Activated T-helper 17 cell treated with anti-CD3 and anti-CD28 coated beads, Interleukin-2, amount 50 U/mL, for 72 hours (primary cell): Measurements from ENCODE around the gene RNF32. TPM values are rescaled to one million over a fixed set of nuclear protein-coding genes. Genes with fewer than 3 reads are reported as not detected.

Source experiments
- ATAC-seq: fragments of 150-1000 bp; cut with Tn5 transposase; replicated peaks from 2 replicates; pipeline ENCODE4 v1.10.0; 2021; ENCODE audit warnings: mild to moderate bottlenecking, moderate library complexity
- H3K27ac Mint-ChIP-seq: one replicate; pipeline ENCODE4 v1.8.0; 2022; ENCODE audit warnings: mixed read lengths
- H3K27me3 Mint-ChIP-seq: one replicate; pipeline ENCODE4 v1.8.0; 2022; ENCODE audit warnings: mixed read lengths
- H3K36me3 Mint-ChIP-seq: one replicate; pipeline ENCODE4 v1.8.0; 2022; ENCODE audit warnings: low read depth, mild to moderate bottlenecking, mixed read lengths
- H3K4me1 Mint-ChIP-seq: one replicate; pipeline ENCODE4 v1.8.0; 2022; ENCODE audit warnings: mixed read lengths
- H3K4me3 Mint-ChIP-seq: one replicate; pipeline ENCODE4 v1.8.0; 2022; ENCODE audit warnings: mild to moderate bottlenecking, mixed read lengths
- H3K9me3 Mint-ChIP-seq: one replicate; pipeline ENCODE4 v1.8.0; 2022; ENCODE audit warnings: mixed read lengths
- total RNA-seq, 2 donors: library from RNA; stranded (reverse); gene quantifications; one replicate each; pipeline ENCODE4 v1.2.3, GENCODE V29; 2022

The RNF32 gene
- total RNA-seq, 2 donors from 2014 or later, result 1.3 to 2.0 TPM

GRCh38 chr7:156650042-156650441, 9.5 kb downstream of the RNF32 start:
- Mint-ChIP-seq H3K27ac (no peak overlapping the region), H3K27me3 (peaks cover 34% of the 10 kb centered on the region), H3K9me3 (no peaks in the 10 kb centered on the region), H3K4me3 (no peak overlapping the region), H3K36me3 (no peaks in the 10 kb centered on the region), H3K4me1 (no peaks in the 10 kb centered on the region)
- peak; percentile 19 for ATAC-seq

- no peak for ATAC-seq
- no peaks in the 10 kb centered on the region for H3K4me1 Mint-ChIP-seq
- H3K9me3 Mint-ChIP-seq, result no peaks in the 10 kb centered on the region
- no peaks in the 10 kb centered on the region for H3K36me3 Mint-ChIP-seq
- H3K4me3 Mint-ChIP-seq, result no peak overlapping the region
- H3K27me3 Mint-ChIP-seq, result peaks cover 34% of the 10 kb centered on the region
- no peak overlapping the region for H3K27ac Mint-ChIP-seq
These were observed 10.9 kb downstream of the RNF32 start for GRCh38 chr7:156651474-156651873.

GRCh38 chr7:156652886-156653568, 12.5 kb downstream of the RNF32 start:
- no peaks in the 10 kb centered on the region for H3K4me1 Mint-ChIP-seq
- H3K4me3 Mint-ChIP-seq, result no peak overlapping the region
- H3K27me3 Mint-ChIP-seq, result peaks cover 32% of the 10 kb centered on the region
- no peak for ATAC-seq
- H3K9me3 Mint-ChIP-seq, result no peaks in the 10 kb centered on the region
- H3K27ac Mint-ChIP-seq, result no peak overlapping the region
- H3K36me3 Mint-ChIP-seq, result no peaks in the 10 kb centered on the region

- H3K36me3 Mint-ChIP-seq, result no peaks in the 10 kb centered on the region
- no peak overlapping the region for H3K4me3 Mint-ChIP-seq
- no peak overlapping the region for H3K27ac Mint-ChIP-seq
- no peaks in the 10 kb centered on the region for H3K4me1 Mint-ChIP-seq
- no peak for ATAC-seq
- peaks cover 33% of the 10 kb centered on the region for H3K27me3 Mint-ChIP-seq
- no peaks in the 10 kb centered on the region for H3K9me3 Mint-ChIP-seq
These were observed 14.1 kb downstream of the RNF32 start for GRCh38 chr7:156654511-156655234.

GRCh38 chr7:156655251-156655650, 14.7 kb downstream of the RNF32 start:
- Mint-ChIP-seq H3K36me3 (no peaks in the 10 kb centered on the region), H3K9me3 (no peaks in the 10 kb centered on the region), H3K27ac (no peak overlapping the region), H3K4me1 (no peaks in the 10 kb centered on the region), H3K27me3 (peaks cover 28% of the 10 kb centered on the region), H3K4me3 (no peak overlapping the region)
- no peak for ATAC-seq

GRCh38 chr7:156655983-156656382, 15.4 kb downstream of the RNF32 start:
- Mint-ChIP-seq H3K9me3 (no peaks in the 10 kb centered on the region), H3K36me3 (no peaks in the 10 kb centered on the region), H3K27ac (no peak overlapping the region), H3K4me1 (no peaks in the 10 kb centered on the region), H3K27me3 (peaks cover 21% of the 10 kb centered on the region), H3K4me3 (no peak overlapping the region)
- no peak for ATAC-seq

- ATAC-seq, result no peak
These were observed 16.0 kb downstream of the RNF32 start for GRCh38 chr7:156656598-156656997.

GRCh38 chr7:156657681-156658080, 17.1 kb downstream of the RNF32 start:
- no peaks in the 10 kb centered on the region for H3K36me3 Mint-ChIP-seq
- peaks cover 11% of the 10 kb centered on the region for H3K27me3 Mint-ChIP-seq
- no peak for ATAC-seq
- H3K9me3 Mint-ChIP-seq, result no peaks in the 10 kb centered on the region
- H3K27ac Mint-ChIP-seq, result no peak overlapping the region
- H3K4me1 Mint-ChIP-seq, result no peaks in the 10 kb centered on the region
- no peak overlapping the region for H3K4me3 Mint-ChIP-seq

More at GRCh38 chr7:156656598-156656997, 16.0 kb downstream of the RNF32 start:
- H3K4me3 Mint-ChIP-seq, result no peak overlapping the region
- no peaks in the 10 kb centered on the region for H3K36me3 Mint-ChIP-seq
- H3K27ac Mint-ChIP-seq, result no peak overlapping the region
- H3K9me3 Mint-ChIP-seq, result no peaks in the 10 kb centered on the region
- H3K4me1 Mint-ChIP-seq, result no peaks in the 10 kb centered on the region
- H3K27me3 Mint-ChIP-seq, result peaks cover 18% of the 10 kb centered on the region

- Mint-ChIP-seq H3K27me3 (peaks cover 7% of the 10 kb centered on the region), H3K4me1 (no peaks in the 10 kb centered on the region)
- no peak for ATAC-seq
These were observed 18.6 kb downstream of the RNF32 start for GRCh38 chr7:156659203-156659602.

GRCh38 chr7:156659961-156660360, 19.4 kb downstream of the RNF32 start:
- Mint-ChIP-seq H3K9me3 (no peaks in the 10 kb centered on the region), H3K27me3 (peaks cover 7% of the 10 kb centered on the region), H3K36me3 (no peaks in the 10 kb centered on the region), H3K4me3 (no peak overlapping the region), H3K4me1 (no peaks in the 10 kb centered on the region), H3K27ac (no peak overlapping the region)
- ATAC-seq, result no peak

More at GRCh38 chr7:156659203-156659602, 18.6 kb downstream of the RNF32 start:
- H3K36me3 Mint-ChIP-seq, result no peaks in the 10 kb centered on the region
- H3K4me3 Mint-ChIP-seq, result no peak overlapping the region
- H3K9me3 Mint-ChIP-seq, result no peaks in the 10 kb centered on the region
- H3K27ac Mint-ChIP-seq, result no peak overlapping the region

GRCh38 chr7:156661637-156662036, 21.1 kb downstream of the RNF32 start:
- no peaks in the 10 kb centered on the region for H3K9me3 Mint-ChIP-seq
- H3K27ac Mint-ChIP-seq, result no peak overlapping the region
- H3K4me1 Mint-ChIP-seq, result no peaks in the 10 kb centered on the region
- H3K27me3 Mint-ChIP-seq, result peaks cover 7% of the 10 kb centered on the region
- no peaks in the 10 kb centered on the region for H3K36me3 Mint-ChIP-seq
- H3K4me3 Mint-ChIP-seq, result no peak overlapping the region
- no peak for ATAC-seq

GRCh38 chr7:156662277-156662676, 21.7 kb downstream of the RNF32 start:
- no peaks in the 10 kb centered on the region for H3K4me1 Mint-ChIP-seq
- no peak overlapping the region for H3K27ac Mint-ChIP-seq
- H3K36me3 Mint-ChIP-seq, result no peaks in the 10 kb centered on the region
- no peak for ATAC-seq
- no peaks in the 10 kb centered on the region for H3K9me3 Mint-ChIP-seq
- no peak overlapping the region for H3K4me3 Mint-ChIP-seq
- H3K27me3 Mint-ChIP-seq, result peaks cover 7% of the 10 kb centered on the region

- ATAC-seq, result no peak
- no peaks in the 10 kb centered on the region for H3K36me3 Mint-ChIP-seq
- H3K4me1 Mint-ChIP-seq, result no peaks in the 10 kb centered on the region
- H3K4me3 Mint-ChIP-seq, result no peak overlapping the region
- H3K9me3 Mint-ChIP-seq, result no peaks in the 10 kb centered on the region
- H3K27ac Mint-ChIP-seq, result no peak overlapping the region
- H3K27me3 Mint-ChIP-seq, result no peaks in the 10 kb centered on the region
These were observed 24.5 kb downstream of the RNF32 start for GRCh38 chr7:156665101-156665500.

GRCh38 chr7:156666368-156667109, 26.0 kb downstream of the RNF32 start:
- Mint-ChIP-seq H3K27me3 (no peaks in the 10 kb centered on the region), H3K36me3 (no peaks in the 10 kb centered on the region), H3K4me1 (no peaks in the 10 kb centered on the region), H3K27ac (no peak overlapping the region), H3K4me3 (no peak overlapping the region), H3K9me3 (no peaks in the 10 kb centered on the region)
- peak; percentile 19 for ATAC-seq

GRCh38 chr7:156667110-156667426, 26.5 kb downstream of the RNF32 start:
- Mint-ChIP-seq H3K27me3 (no peaks in the 10 kb centered on the region), H3K36me3 (no peaks in the 10 kb centered on the region), H3K4me1 (no peaks in the 10 kb centered on the region), H3K27ac (no peak overlapping the region), H3K9me3 (no peaks in the 10 kb centered on the region), H3K4me3 (no peak overlapping the region)
- ATAC-seq, result no peak
